ENCODE results near the gene EFTUD2. TPM values are rescaled to one million over a fixed set of nuclear protein-coding genes. Genes with fewer than 3 reads are reported as not detected.

The EFTUD2 gene
- total and polyA plus RNA-seq, 2 of the 8 experiments (the other 6 are each of a cell fraction or from before 2014, with no cell fraction given) = 118 to 195 TPM

- TF ChIP-seq CTCF (IDR thresholded peaks at IDR 0.05; ENCODE audit: control extremely low read depth in 1 of 3, insufficient read depth in 1 of 3, low read depth in 1 of 3, low read length in 3 of 3) (no peak), TAF7 (optimal IDR thresholded peaks at IDR 0.05; ENCODE audit: borderline replicate concordance, low read depth, low read length) (no peak), EZH2 (IDR thresholded peaks at IDR 0.05; ENCODE audit: low read depth, low read length, severe bottlenecking) (no peak), RNF2 (IDR thresholded peaks at IDR 0.05; ENCODE audit: borderline replicate concordance, low read depth, low read length, missing control alignments, poor library complexity, severe bottlenecking) (no peak), KDM1A (IDR thresholded peaks at IDR 0.05; ENCODE audit: borderline replicate concordance, low read length) (no peak), SP1 (IDR thresholded peaks at IDR 0.05; ENCODE audit: low read depth, low read length) (no peak), CBX5 (IDR thresholded peaks at IDR 0.05; ENCODE audit: low read depth, low read length) (no peak), KDM5A (IDR thresholded peaks at IDR 0.05; ENCODE audit: low read length) (no peak), SIN3A (conservative IDR thresholded peaks at IDR 0.05 in 1 of 2, IDR thresholded peaks at IDR 0.05 in 1 of 2; ENCODE audit: low read depth in 1 of 2, low read length in 2 of 2) (no peak), GTF2F1 (IDR thresholded peaks at IDR 0.05; ENCODE audit: borderline replicate concordance, low read depth, low read length) (no peak), POLR2AphosphoS5 (IDR thresholded peaks at IDR 0.05; ENCODE audit: low read depth, low read length) (no peak), EGR1 (IDR thresholded peaks at IDR 0.05; ENCODE audit: borderline replicate concordance, low read depth, low read length) (no peak), MAX (IDR thresholded peaks at IDR 0.05) (no peak)
Measured at GRCh38 chr17:44903012-44903685, 3.9 kb upstream of the EFTUD2 start (continued).
